Endothelial cell (in vitro differentiated cells): ENCODE measurements around the gene CLIP1. TPM values are rescaled to one million over a fixed set of nuclear protein-coding genes. Genes with fewer than 3 reads are reported as not detected.
A peak's percentile ranks its signal among the peaks of the same experiment; 100 is the strongest.
"Not testable (repeated sequence)": the region's sequence is repeated elsewhere in the genome, so short reads cannot be mapped to it uniquely, and the experiment has no call there.

Experiments
- DNase-seq: peaks from one replicate; pipeline ENCODE4 v3.0.0; 2021; ENCODE audit warnings: low spot score
- H3K27ac Mint-ChIP-seq: one replicate; pipeline ENCODE4 v1.8.0; 2021; ENCODE audit warnings: mixed read lengths, inconsistent platforms; ENCODE audit not compliant: unreplicated experiment
- H3K27me3 Mint-ChIP-seq: one replicate; pipeline ENCODE4 v1.8.0; 2021; ENCODE audit warnings: mild to moderate bottlenecking, moderate library complexity, mixed read lengths, inconsistent platforms; ENCODE audit not compliant: unreplicated experiment
- H3K36me3 Mint-ChIP-seq: one replicate; pipeline ENCODE4 v1.8.0; 2021; ENCODE audit warnings: mild to moderate bottlenecking, low read depth, mixed read lengths, inconsistent platforms; ENCODE audit not compliant: unreplicated experiment
- H3K4me1 Mint-ChIP-seq: one replicate; pipeline ENCODE4 v1.8.0; 2021; ENCODE audit warnings: mild to moderate bottlenecking, mixed read lengths, inconsistent platforms; ENCODE audit not compliant: unreplicated experiment
- H3K4me3 Mint-ChIP-seq: one replicate; pipeline ENCODE4 v1.8.0; 2021; ENCODE audit warnings: mild to moderate bottlenecking, mixed read lengths, inconsistent platforms; ENCODE audit not compliant: unreplicated experiment
- H3K9me3 Mint-ChIP-seq: one replicate; pipeline ENCODE4 v1.8.0; 2021; ENCODE audit warnings: mixed read lengths, inconsistent platforms; ENCODE audit not compliant: unreplicated experiment
- long read RNA-seq: library from polyadenylated mRNA; unstranded; transcript quantifications from one replicate; pipeline ENCODE4 v2.0.0, GENCODE V29; 2020; ENCODE audit not compliant: unreplicated experiment
- total RNA-seq: library from RNA; stranded (reverse); fragmentation: NEBNext Ultra II Directional; extraction: Animal tissue kit (Norgen Biotek cat#: 25700); gene quantifications from one replicate; pipeline ENCODE4 v1.2.1, GENCODE V29; 2021; ENCODE audit not compliant: unreplicated experiment
- TF ChIP-seq, protein P1 (sequence below): fragments of 200-600 bp; sonication (generic); IDR thresholded peaks from one replicate; pipeline ENCODE4 v1.5.0; 2021; ENCODE audit warnings: antibody characterized with exemption; ENCODE audit not compliant: unreplicated experiment

The CLIP1 gene
- total RNA-seq, result 57.7 TPM
- long read RNA-seq, partial matches to known transcripts, result 6 of 10 reads
- long read RNA-seq, other reads (novel, unspliced or antisense), result 4 of 10 reads

DNA sequence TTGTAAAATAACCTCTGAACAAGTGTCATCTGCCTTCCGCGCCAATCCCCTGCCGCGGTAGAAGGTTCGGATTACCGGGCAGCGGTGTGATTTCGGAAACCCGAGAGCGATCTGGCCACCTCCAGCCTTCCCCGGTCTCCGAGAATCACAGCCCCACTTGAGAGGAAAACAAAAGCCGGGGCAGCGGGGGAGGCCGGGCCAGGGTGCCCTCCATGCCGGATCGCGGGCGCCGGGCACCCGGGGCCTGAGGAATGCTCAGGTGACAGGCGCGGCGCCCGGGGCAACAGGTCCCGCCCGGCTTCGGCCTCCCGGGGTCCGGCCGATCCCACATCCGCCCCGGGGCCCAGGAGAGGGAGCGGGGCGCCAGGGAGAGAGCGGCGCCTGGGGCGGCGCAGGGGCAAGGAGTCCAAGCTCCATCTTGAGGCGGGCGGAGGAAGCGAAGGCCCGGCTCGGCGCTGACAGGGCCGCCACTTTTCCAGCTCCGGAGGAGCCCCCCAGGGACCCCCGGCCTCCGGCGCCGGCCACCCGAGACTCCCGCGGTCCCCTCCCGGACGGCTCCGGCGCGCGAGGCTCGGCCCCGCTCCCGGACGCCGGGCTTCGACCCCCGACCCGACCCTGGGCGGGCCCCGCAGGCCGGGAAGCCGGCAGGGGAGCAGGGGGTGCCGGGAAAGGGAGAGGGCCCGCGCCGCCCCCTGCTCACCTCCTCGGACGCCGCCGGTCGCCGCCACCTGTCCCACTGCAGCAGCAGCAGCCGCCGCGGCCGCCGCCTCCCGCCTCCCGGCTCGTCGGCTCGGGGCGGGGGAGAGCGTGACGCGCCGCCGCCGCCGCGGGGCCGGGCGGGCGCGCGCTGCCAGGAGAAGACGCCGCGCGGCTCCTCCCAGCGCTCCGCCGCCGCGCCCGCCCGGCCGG lies at the start of gene CLIP1:
Gene CLIP1 (minus strand): TSS at position 849 of the 909 bp plus-strand sequence. CDS start 42,217 bp downstream, outside the sequence.
- peaks cover 14% of the 10 kb centered on the region for H3K36me3 Mint-ChIP-seq
- H3K27me3 Mint-ChIP-seq, result peaks cover 19% of the 10 kb centered on the region
- peak within 1 kb of the TSS; percentile 99 for H3K4me3 Mint-ChIP-seq
- H3K4me1 Mint-ChIP-seq, result peaks cover 20% of the 10 kb centered on the region
- peak; percentile 69 for DNase-seq
- TF ChIP-seq, protein P1, sequence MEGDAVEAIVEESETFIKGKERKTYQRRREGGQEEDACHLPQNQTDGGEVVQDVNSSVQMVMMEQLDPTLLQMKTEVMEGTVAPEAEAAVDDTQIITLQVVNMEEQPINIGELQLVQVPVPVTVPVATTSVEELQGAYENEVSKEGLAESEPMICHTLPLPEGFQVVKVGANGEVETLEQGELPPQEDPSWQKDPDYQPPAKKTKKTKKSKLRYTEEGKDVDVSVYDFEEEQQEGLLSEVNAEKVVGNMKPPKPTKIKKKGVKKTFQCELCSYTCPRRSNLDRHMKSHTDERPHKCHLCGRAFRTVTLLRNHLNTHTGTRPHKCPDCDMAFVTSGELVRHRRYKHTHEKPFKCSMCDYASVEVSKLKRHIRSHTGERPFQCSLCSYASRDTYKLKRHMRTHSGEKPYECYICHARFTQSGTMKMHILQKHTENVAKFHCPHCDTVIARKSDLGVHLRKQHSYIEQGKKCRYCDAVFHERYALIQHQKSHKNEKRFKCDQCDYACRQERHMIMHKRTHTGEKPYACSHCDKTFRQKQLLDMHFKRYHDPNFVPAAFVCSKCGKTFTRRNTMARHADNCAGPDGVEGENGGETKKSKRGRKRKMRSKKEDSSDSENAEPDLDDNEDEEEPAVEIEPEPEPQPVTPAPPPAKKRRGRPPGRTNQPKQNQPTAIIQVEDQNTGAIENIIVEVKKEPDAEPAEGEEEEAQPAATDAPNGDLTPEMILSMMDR, result peak; percentile 25
- H3K27ac Mint-ChIP-seq, result peak within 1 kb of the TSS; percentile 97
- H3K9me3 Mint-ChIP-seq, result no peaks in the 10 kb centered on the region

DNA sequence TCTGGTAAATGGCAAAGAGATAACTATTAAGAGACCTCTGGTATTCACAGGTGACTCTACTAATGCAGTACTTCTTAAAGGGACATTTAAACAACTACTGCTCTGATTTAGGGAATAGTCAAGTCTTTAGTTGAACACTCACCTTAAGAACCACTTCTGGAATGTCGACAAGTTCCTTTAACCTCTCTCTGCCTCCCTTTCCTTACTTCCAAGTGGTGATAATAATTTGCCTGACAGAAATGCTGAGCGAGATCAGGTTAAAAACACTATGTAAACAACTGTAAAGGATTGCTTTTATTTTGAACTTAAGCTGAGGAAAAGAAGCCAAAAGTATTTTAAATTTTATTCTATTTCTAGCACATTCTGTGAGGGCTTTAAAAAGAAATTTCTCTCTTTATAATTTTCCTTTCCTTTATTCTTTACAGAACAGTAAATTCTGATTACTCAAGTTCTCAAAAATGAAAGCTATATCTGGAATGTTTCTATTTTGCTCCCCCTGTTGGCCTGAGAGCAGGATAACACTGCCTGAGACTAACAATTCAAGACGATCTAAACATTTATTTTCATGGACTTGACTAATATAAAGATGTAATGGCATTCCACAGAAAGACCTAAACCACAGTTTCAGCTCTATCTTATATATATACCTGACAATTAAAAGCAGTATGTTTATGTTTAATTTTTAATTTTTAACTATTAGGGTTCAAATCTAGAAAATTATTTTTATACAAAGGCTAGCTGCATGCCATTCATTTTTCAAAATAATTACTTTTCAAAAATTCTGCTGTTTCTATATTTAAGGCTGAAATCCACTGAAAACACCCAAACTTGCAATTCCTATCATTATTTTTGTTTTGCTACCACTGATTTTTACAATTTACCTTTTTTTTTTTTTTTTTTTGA lies 49.1 kb upstream of the CLIP1 start:
- no peaks in the 10 kb centered on the region for H3K4me1 Mint-ChIP-seq

DNA sequence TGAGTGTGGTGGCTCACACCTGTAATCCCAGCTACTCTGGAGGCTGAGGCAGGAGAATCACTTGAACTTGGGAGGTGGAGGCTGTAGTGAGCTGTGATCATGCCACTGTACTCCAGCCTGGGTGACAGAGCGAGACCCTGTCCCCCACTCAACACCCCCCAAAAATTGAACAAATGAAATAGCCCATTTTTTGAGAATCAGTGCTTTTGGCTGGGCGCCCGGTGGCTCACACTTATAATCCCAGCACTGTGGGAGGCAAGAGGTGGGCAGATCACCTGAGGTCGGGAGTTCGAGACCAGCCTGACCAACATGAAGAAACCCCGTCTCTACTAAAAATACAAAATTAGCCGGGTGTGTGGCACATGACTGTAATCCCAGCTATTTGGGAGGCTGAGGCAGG lies 48.1 kb upstream of the CLIP1 start:
- H3K36me3 Mint-ChIP-seq, result peaks cover 13% of the 10 kb centered on the region
- not testable (repeated sequence) for DNase-seq, H3K27me3 Mint-ChIP-seq, H3K27ac Mint-ChIP-seq, H3K4me3 Mint-ChIP-seq, H3K4me1 Mint-ChIP-seq, H3K9me3 Mint-ChIP-seq

More for the DNA sequence above, 49.1 kb upstream of the CLIP1 start:
- Mint-ChIP-seq H3K27ac (peak overlapping the region; percentile 45), H3K27me3 (peaks cover 1% of the 10 kb centered on the region), H3K9me3 (no peaks in the 10 kb centered on the region), H3K36me3 (peaks cover 18% of the 10 kb centered on the region), H3K4me3 (no peak overlapping the region)
- DNase-seq, result no peak
- TF ChIP-seq, protein P1, result peak; percentile 72

DNA sequence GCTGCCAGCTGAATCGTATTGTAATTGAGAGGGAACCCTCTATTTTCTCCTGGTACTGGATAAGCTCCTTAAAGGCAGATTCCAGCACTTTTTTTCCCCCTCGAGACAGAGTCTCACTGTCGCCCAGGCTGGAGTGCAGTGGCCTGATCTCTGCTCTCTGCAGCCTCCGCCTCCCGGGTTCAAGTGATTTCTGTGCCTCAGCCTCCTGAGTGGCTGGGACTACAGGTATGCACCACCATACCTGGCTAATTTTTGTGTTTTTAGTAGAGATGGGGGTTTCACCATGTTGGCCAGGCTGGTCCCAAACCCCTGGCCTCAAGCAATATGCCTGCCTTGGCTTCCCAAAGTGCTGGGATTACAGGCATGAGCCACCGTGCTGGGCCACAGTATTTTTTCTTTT lies 47.4 kb upstream of the CLIP1 start:
- not testable (repeated sequence) for H3K4me1 Mint-ChIP-seq, H3K9me3 Mint-ChIP-seq, H3K36me3 Mint-ChIP-seq, H3K27me3 Mint-ChIP-seq, DNase-seq, H3K27ac Mint-ChIP-seq, H3K4me3 Mint-ChIP-seq

DNA sequence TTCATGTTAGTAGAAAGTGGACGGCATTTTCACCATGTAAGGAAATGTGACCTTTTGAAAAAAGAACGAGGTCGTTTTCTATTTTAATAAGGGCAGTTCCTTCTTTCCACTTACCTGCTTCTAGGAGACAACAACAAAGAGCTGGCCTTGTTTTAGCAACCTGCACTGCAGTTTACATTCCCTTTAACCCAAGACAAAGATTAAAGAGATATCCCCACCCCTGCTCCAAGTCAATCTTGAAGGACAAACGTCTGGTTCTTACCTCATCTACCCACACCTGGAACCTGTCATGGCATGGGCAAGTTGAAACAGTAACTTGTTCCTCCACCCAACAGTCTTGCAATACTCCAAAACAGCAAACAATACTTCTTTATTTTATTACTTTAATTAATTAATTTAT lies 45.5 kb upstream of the CLIP1 start:
- no peak for DNase-seq
- H3K4me3 Mint-ChIP-seq, result peak overlapping the region; percentile 39
- no peaks in the 10 kb centered on the region for H3K9me3 Mint-ChIP-seq
- TF ChIP-seq, protein P1, result no peak
- H3K4me1 Mint-ChIP-seq, result no peaks in the 10 kb centered on the region
- no peaks in the 10 kb centered on the region for H3K36me3 Mint-ChIP-seq
- H3K27ac Mint-ChIP-seq, result no peak overlapping the region
- H3K27me3 Mint-ChIP-seq, result no peaks in the 10 kb centered on the region

DNA sequence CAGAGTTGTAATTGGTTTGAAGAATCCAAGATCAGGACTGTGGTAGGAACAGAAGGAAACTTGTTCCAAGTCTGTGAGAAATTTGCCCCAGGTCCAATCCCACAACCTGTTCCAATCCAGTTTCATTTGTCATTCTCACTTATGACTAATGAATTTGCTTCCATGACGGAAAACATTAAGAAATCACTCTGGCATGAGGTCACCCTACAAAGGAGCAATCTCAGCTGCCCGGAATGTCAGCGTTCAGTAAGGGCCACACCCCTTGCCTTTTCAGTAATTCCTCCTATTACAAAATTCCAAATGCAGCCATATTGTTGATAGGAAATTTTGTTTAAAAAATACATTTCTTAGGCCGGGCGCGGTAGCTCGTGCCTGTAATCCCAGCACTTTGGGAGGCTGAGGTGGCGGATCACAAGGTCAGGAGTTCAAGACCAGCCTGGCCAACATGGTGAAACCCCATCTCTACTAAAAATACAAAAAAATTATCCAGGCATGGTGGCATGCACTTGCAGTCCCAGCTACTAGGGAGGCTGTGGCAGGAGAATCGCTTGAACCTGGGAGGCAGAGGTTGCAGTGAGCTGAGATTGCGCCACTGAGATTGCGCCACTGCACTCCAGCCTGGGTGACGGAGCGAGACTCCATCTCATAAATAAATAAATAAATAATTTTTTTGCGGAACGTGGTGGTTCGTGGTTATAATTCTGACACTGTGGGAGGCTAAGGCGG lies 42.0 kb upstream of the CLIP1 start:
- not testable (repeated sequence) for H3K36me3 Mint-ChIP-seq, DNase-seq, H3K4me1 Mint-ChIP-seq, H3K27ac Mint-ChIP-seq, H3K9me3 Mint-ChIP-seq, H3K4me3 Mint-ChIP-seq, H3K27me3 Mint-ChIP-seq
